Measurements from ENCODE around the gene LIMS3.
"Not testable (repeated sequence)": the region's sequence is repeated elsewhere in the genome, so short reads cannot be mapped to it uniquely, and the experiment has no call there.

Gene LIMS3

DNA sequence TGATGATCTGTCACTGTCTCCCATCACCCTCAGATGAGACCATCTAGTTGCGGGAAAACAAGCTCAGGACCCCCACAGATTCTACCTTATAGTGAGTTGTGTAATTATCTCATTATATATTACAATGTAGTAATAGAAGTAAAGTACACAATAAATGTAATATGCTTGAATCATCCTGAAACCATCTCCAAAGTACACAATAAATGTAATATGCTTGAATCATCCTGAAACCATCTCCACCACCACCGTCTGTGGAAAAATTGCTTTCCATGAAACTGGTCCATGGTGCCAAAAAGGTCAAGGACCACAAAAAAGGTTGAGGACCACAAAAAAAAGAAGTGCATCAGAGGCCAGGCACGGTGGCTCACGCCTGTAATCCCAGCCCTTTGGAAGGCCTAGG, 29.3 kb downstream of the LIMS3 start:
- DNase-seq, result not testable (repeated sequence)

DNA sequence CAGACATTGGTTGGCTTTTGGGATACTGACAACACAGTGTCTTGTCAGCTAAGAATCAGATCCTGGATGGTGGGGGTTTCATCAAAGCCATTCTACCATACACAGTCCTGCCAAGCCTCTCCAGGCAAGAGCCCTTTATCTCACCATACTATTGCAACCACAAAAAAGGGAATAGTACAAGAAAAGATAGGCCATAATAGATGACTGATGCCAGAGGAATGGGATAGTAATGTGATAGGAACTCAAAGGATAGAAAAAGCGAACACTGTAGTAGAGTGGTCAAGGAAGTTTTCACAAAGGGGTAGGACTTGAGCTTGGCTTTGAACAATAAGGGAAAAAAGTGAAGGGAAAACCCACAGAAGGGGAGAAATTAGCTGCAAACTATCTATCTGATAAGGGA, 30.7 kb downstream of the LIMS3 start:
- DNase-seq, result not testable (repeated sequence)

DNA sequence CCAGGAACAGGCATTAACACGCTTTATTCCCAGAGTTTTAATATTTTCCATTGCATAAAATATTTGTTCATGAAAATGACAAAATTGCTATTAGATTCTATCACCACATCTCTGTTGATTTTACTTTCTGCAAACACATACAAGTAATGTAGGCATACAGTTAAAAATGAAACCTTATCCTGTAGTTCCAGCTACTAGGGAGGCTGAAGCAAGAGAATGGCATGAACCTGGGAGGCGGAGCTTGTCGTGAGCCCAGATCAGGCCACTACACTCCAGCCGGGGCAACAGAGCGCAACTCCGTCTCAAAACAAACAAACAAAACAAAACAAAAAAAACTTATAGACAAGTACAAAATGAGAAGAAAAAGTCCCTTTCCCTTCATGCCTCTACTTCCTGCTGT, 38.0 kb downstream of the LIMS3 start:
- DNase-seq, result not testable (repeated sequence)

DNA sequence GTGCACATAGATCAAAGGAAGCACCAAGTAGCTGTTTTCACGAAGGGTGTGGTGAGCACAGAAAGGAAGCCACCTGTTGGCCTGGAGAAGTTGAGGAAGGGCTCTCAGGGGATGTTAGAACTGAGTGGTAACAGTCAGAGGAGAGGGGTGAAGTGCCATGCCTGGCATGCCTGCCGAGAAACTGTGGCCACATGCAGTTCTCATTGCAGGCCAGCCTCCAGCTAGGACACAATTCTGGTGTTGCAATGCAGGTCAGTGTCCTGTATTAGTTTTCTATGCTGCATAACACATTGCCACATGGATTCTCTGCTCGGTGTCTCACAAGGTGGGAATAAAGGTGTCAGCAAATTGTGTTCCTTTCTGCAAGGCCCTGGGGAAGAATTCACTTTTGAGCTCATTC, 46.9 kb downstream of the LIMS3 start:
- not testable (repeated sequence) for DNase-seq

DNA sequence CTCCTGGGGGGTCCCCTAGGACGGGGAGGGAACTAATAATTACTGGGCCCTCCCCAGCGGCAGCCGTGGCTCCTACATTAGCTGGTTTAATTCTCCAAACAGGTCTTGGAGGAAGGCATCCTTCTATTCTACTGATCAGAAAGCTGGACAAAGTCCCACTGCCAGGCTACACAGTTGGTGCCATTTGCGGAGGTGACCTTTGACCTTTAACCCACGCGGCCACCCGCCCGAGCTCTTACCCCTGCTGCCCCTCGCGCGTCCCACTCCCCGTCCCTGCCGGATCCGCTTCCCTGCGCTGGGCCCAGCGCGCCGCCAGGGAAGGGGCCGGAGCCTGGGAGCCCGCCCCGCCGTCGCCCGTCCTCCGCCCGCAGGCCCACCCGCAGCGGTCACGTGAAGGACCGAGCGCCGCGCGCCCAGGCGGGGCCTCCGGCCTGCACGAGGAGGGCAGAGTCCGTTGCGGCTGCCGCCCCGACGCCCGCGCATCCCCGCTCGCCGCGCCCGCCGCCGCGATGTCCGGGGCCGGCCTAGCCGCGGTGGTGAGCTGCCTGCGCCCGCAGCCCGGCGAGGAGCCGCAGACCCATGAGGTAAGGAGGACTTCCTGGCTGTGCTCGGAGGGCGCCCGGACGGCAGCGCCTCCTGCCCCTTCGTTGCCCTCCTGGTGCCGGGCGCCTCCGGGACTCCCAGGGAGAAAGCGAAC, 48.9 kb downstream of the LIMS3 start:
- DNase-seq, result not testable (repeated sequence)

DNA sequence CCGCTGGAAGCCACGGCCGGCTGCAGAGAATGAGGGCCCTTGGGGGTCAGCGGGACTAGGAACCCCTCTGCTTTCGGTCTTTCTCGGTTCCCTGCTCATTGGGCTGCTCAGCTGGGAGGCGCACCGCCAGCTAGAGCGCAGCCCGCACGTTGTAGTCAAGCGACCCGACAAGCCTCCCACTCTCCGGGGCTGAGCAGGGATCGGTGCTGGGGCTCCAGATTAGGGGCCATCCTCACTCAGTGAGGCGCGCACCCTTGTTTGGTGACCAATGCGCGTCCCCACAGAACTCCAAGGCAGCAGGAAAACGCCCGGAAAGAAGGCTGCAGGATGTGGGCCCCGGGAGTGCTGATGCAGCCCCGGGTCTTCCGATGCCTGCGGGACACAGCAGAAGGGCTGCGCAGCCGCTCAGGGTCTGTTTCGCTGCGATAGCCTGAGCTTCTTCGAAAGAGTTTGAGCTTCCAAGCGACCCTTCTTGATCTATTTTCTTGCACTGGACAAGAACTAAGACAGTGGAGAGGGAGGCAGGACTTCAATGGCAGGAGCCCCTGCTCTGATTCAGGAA, 49.6 kb downstream of the LIMS3 start:
- not testable (repeated sequence) for DNase-seq

DNA sequence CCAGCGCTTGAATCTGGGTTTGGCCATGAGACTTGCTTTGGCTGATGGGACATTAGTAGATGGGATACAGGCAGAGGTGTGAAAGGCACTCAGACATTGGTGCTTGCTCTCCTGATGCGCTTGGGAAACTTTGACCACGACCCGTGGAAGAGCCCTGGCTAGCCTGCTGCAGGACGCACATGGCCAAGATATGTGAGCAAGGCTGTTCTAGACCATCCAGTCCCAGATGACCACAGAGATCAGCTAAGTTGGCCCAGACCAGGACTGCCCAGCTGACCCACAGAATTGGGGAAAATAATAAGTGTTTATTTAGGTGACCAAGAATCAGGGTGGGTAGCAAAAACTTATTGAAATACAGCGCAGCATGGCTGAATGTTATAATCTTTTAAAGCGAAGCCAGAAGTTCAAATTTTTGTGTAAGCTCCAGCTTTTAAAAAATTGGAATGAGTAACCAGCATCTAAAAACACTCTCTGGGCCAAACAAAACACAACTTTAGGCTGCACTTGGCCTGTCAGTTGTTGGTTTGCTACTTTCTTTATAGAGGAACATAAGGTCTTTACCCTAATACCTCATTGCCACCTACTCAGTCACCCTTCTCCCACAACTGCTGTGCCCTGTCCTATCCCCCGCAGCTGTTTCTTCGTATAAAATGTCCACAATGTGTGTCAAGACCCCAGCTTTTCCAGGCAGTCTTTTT, 51.8 kb downstream of the LIMS3 start:
- DNase-seq, result not testable (repeated sequence)

DNA sequence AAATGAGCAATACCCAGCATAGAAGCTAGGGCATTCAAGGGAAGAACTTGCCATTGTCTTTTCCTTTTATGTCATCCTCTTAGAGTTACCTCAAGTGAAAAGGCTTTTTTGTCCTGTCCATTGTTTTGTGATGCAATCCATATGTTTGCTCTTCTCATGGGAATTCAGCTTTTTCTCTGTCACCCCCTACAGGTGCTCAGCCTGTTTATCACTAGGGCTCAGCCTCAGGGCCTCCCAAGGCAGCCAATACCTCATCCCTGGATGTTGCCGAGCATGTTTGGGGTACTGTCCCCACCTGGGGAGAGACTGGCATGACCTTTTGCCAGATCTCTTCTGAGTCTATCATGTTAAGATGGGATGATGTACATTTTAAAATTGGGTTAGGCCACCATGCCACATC, 65.5 kb downstream of the LIMS3 start:
- not testable (repeated sequence) for DNase-seq

DNA sequence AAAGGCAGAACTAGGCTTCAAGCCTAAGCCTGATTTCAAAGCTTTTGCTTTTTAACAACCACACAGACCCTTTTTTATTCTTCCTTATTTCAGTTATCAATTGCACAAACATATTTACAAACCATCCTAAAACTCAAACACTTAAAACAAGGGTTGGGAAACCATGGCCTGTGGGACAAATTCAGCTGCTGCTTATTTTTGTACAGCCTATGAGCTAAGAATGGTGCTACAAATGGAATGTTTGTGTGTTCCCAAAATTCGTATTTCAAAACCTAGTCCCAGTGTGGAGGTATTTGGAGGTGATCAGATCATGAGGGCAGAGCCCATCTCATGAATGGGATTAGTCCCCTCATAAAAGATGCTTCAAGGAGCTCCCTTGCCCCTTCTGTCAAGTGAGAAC, 67.0 kb downstream of the LIMS3 start:
- not testable (repeated sequence) for DNase-seq

DNA sequence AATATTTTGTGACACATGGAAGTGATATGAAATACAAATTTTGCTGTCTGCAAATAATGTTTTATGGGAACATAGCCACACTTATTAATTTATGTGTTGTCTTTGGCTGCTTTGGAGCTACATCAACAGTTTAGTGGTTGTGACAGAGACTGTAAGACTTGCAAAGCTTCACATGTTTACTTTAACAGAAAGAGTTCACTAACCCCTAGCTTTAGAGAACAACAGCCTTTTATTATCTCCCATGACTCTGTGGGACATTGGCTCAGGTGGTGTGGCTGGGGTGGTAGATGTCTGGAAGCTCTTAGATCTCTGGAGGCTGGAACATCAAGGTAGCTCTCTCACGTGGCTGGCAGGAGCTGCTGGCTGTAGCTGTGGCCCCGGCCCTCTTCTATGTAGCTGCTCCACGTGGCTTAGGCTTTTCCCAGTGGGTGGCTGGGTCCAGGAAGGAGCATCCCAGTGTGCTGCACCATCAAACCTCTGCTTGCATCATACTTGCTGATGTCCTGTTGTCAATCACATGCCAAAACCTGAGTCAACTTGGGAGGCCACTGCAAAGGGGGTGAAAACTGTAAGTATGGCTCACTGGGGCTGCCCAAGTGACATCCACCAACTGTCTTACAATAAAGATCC, 67.7 kb downstream of the LIMS3 start:
- not testable (repeated sequence) for DNase-seq

DNA sequence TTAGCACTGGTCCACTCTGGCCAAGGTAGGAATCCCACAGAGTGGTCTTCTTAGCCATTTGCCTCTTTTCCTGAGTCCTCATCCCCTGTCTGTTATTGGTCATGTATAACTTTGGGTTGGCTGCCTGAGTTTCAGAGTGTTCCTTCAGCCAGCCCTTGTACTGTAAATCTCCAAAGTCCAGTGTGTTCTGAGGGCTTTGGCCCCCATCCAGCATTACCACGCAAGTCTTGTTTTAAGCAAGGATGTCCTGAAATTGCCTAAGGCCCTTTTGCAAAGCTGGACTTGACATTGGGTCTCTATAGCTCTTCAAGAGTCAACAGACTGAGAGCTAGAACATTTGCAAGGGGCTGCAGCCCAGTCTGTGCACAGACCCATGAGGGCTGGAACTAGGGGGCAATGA, 68.4 kb downstream of the LIMS3 start:
- not testable (repeated sequence) for DNase-seq

DNA sequence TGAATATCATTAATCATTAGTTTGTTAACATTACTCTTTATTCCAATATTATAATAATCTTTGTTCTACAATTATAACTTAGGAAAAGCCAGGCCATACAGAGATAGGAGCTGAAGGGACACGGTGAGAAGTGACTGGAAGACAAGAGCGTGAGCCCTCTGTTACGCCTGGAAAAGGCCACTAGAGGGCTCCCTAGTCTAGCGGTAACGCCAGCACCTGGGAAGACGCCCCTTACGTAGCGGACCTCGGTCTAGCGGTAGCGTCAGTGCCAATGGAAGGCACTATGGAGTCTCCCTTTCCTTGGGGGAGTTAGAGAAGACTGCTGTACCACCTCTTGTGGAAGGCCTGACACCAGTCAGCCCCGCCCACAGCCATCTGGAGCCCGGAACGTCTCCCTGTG, 71.4 kb downstream of the LIMS3 start:
- DNase-seq, result not testable (repeated sequence)

DNA sequence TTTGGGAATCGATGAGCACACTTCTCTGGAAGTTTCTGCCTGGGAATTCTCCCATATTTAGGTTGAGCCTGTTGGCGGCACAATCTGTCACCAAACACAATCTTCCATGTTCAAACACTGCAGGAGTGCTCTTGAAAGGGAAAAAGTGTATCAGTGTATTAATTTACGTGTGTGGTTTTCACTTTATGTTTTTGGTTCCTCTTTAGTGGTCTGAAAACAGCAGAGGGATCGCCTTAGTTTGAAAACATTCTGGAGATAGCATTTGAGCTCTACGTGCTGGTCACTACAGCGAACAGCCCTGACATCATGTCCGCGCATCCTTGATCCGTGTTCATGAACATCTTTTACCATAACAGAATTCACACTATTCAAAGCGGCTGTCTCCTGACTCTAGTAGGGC, 73.2 kb downstream of the LIMS3 start:
- DNase-seq, result not testable (repeated sequence)
